H9 (cell line): ENCODE data around the gene PTPRC. TPM values are rescaled to one million over a fixed set of nuclear protein-coding genes. Genes with fewer than 3 reads are reported as not detected.

Experiments used
- DNase-seq: peaks from one replicate; pipeline ENCODE4 v3.0.0-alpha.2; 2017
- H2AFZ ChIP-seq: one replicate; pipeline ENCODE4 v1.6.1; 2013; ENCODE audit warnings: mild to moderate bottlenecking, low read length, control low read depth, moderate library complexity
- H2AK5ac ChIP-seq: 2 replicates; pipeline ENCODE4 v1.6.1; 2013; ENCODE audit warnings: low read length, control low read depth, mixed read lengths; ENCODE audit not compliant: insufficient read length
- H2BK120ac ChIP-seq: one replicate; pipeline ENCODE4 v1.6.1; 2013; ENCODE audit warnings: low read depth, mild to moderate bottlenecking, low read length, control low read depth, inconsistent platforms; ENCODE audit not compliant: poor library complexity, severe bottlenecking
- H2BK12ac ChIP-seq: 2 replicates; pipeline ENCODE4 v1.6.1; 2013; ENCODE audit warnings: low read length, control low read depth, mixed read lengths, low read depth; ENCODE audit not compliant: insufficient read length
- H2BK15ac ChIP-seq: 2 replicates; pipeline ENCODE4 v1.6.1; 2013; ENCODE audit warnings: low read depth, low read length, control low read depth
- H2BK20ac ChIP-seq: one replicate; pipeline ENCODE4 v1.6.1; 2013; ENCODE audit warnings: low read depth, mild to moderate bottlenecking, low read length, control low read depth, inconsistent platforms; ENCODE audit not compliant: poor library complexity, severe bottlenecking
- H2BK5ac ChIP-seq: 2 replicates; pipeline ENCODE4 v1.6.1; 2013; ENCODE audit warnings: low read length, control low read depth, mixed read lengths; ENCODE audit not compliant: insufficient read length
- H3K14ac ChIP-seq: 2 replicates; pipeline ENCODE4 v1.6.1; 2013; ENCODE audit warnings: low read length, control low read depth; ENCODE audit not compliant: insufficient read depth
- H3K18ac ChIP-seq: 2 replicates; pipeline ENCODE4 v1.6.1; 2013; ENCODE audit warnings: low read depth, mild to moderate bottlenecking, mixed read lengths, low read length, control low read depth; ENCODE audit not compliant: insufficient read length
- H3K23ac ChIP-seq: 2 replicates; pipeline ENCODE4 v1.6.1; 2013; ENCODE audit warnings: low read length, control low read depth, mixed read lengths, low read depth; ENCODE audit not compliant: insufficient read length
- H3K23me2 ChIP-seq: 2 replicates; pipeline ENCODE4 v1.6.1; 2013; ENCODE audit warnings: low read depth, mild to moderate bottlenecking, mixed read lengths, low read length, control low read depth; ENCODE audit not compliant: insufficient read length, poor library complexity, severe bottlenecking
- H3K27ac ChIP-seq: 2 replicates; pipeline ENCODE4 v1.5.1; 2013; ENCODE audit warnings: low read length, control low read depth, mixed read lengths, low read depth; ENCODE audit not compliant: insufficient read length
- H3K27me3 ChIP-seq: 2 replicates; pipeline ENCODE4 v1.6.1; 2013; ENCODE audit warnings: low read length, control low read depth, inconsistent platforms; ENCODE audit not compliant: insufficient read depth
- H3K4ac ChIP-seq: 2 replicates; pipeline ENCODE4 v1.6.1; 2013; ENCODE audit warnings: low read depth, mild to moderate bottlenecking, control low read depth, inconsistent platforms, low read length, moderate library complexity
- H3K4me1 ChIP-seq: 2 replicates; pipeline ENCODE4 v1.6.1; 2013; ENCODE audit warnings: low read length, control low read depth, inconsistent platforms; ENCODE audit not compliant: insufficient read depth
- H3K4me2 ChIP-seq: 2 replicates; pipeline ENCODE4 v1.6.1; 2013; ENCODE audit warnings: low read length, control low read depth, mixed read lengths; ENCODE audit not compliant: insufficient read length, insufficient read depth
- H3K56ac ChIP-seq: 2 replicates; pipeline ENCODE4 v1.6.1; 2013; ENCODE audit warnings: low read depth, mild to moderate bottlenecking, mixed read lengths, low read length, control low read depth; ENCODE audit not compliant: insufficient read length
- H3K79me1 ChIP-seq: 2 replicates; pipeline ENCODE4 v1.6.1; 2013; ENCODE audit warnings: low read depth, mild to moderate bottlenecking, moderate library complexity, low read length, control low read depth, inconsistent platforms; ENCODE audit not compliant: insufficient read depth, poor library complexity, severe bottlenecking
- H3K79me2 ChIP-seq: 2 replicates; pipeline ENCODE4 v1.6.1; 2013; ENCODE audit warnings: low read length, control low read depth, inconsistent platforms; ENCODE audit not compliant: insufficient read depth
- H3K9ac ChIP-seq: 2 replicates; pipeline ENCODE4 v1.6.1; 2013; ENCODE audit warnings: low read length, control low read depth, mixed read lengths; ENCODE audit not compliant: insufficient read length; ENCODE audit errors: extremely low read depth
- H3K9me3 ChIP-seq: one replicate; pipeline ENCODE4 v1.6.1; 2013; ENCODE audit warnings: low read depth, low read length, inconsistent platforms; ENCODE audit not compliant: control insufficient read depth
- H3T11ph ChIP-seq: one replicate; pipeline ENCODE4 v1.6.1; 2013; ENCODE audit warnings: mild to moderate bottlenecking, low read length, control low read depth, inconsistent platforms
- H4K20me1 ChIP-seq: one replicate; pipeline ENCODE4 v1.6.1; 2013; ENCODE audit not compliant: control insufficient read depth, insufficient read length, insufficient read depth
- H4K5ac ChIP-seq: 2 replicates; pipeline ENCODE4 v1.6.1; 2013; ENCODE audit warnings: low read depth, mild to moderate bottlenecking, mixed read lengths, low read length, control low read depth; ENCODE audit not compliant: insufficient read length
- H4K8ac ChIP-seq: replicated peaks from 2 replicates; pipeline ENCODE4 v1.6.1; 2013; ENCODE audit warnings: low read length, control low read depth, mixed read lengths, low read depth; ENCODE audit not compliant: insufficient read length
- H4K91ac ChIP-seq: 2 replicates; pipeline ENCODE4 v1.6.1; 2013; ENCODE audit warnings: low read depth, mild to moderate bottlenecking, moderate library complexity, mixed read lengths, low read length, control low read depth; ENCODE audit not compliant: insufficient read length
- H3K27ac Mint-ChIP-seq, 3 experiments: 2 replicates in 2 of 3; 3 replicates in 1 of 3; pipeline ENCODE4 v1.8.0; 2020 to 2021; ENCODE audit warnings: mixed read lengths in 3 of 3, mild to moderate bottlenecking in 1 of 3, moderate library complexity in 1 of 3
- H3K27me3 Mint-ChIP-seq: 2 replicates; pipeline ENCODE4 v1.8.0; 2021; ENCODE audit warnings: low read depth, mild to moderate bottlenecking, moderate library complexity, mixed read lengths
- H3K36me3 Mint-ChIP-seq, 3 experiments: 2 replicates in 2 of 3; 3 replicates in 1 of 3; pipeline ENCODE4 v1.8.0; 2020 to 2021; ENCODE audit warnings: low read depth in 3 of 3, mixed read lengths in 3 of 3; ENCODE audit not compliant: insufficient read depth in 1 of 3
- H3K4me1 Mint-ChIP-seq, 2 experiments: 2 replicates each; pipeline ENCODE4 v1.8.0; 2020; ENCODE audit warnings: mixed read lengths in 2 of 2
- H3K4me3 Mint-ChIP-seq, 2 experiments: 2 replicates in 1 of 2; 3 replicates in 1 of 2; pipeline ENCODE4 v1.8.0; 2020 to 2021; ENCODE audit warnings: mild to moderate bottlenecking in 2 of 2, mixed read lengths in 2 of 2, moderate library complexity in 1 of 2
- H3K9me3 Mint-ChIP-seq, 2 experiments: 2 replicates in 1 of 2; 3 replicates in 1 of 2; pipeline ENCODE4 v1.8.0; 2020; ENCODE audit warnings: mild to moderate bottlenecking in 2 of 2, mixed read lengths in 2 of 2, moderate library complexity in 1 of 2
- CTCF ChIP-seq: fragments of 200-600 bp; sonication (generic); conservative IDR thresholded peaks from 3 replicates; pipeline ENCODE4 v1.8.0; 2021; ENCODE audit warnings: antibody characterized with exemption, mild to moderate bottlenecking
- WGBS: extraction: QIAGEN DNeasy Blood & Tissue Kit; methylation state at CpG from one replicate; pipeline ENCODE4 v1.1.7; 2013; ENCODE audit warnings: missing lambda C conversion rate, low lambda C conversion rate, mixed read lengths; ENCODE audit not compliant: insufficient read length; ENCODE audit errors: extremely low coverage; 5-methylcytosine and 5-hydroxymethylcytosine counted together
- total RNA-seq: library from RNA; stranded (reverse); gene quantifications from 2 replicates; pipeline ENCODE4 v1.2.1, GENCODE V29; 2021

The PTPRC gene
- total RNA-seq, 1 experiment from 2014 or later: not detected

GRCh38 chr1:198774421-198774820, 135.6 kb downstream of the PTPRC start:
- Mint-ChIP-seq H3K4me1 (peaks cover 14 to 16% of the 10 kb centered on the region in 2 experiments), H3K27ac (peak overlapping the region in 1 of 3 experiments; percentile 29; a peak in 2 of 7 replicates), H3K9me3 (no peaks in the 10 kb centered on the region), H3K27me3 (no peaks in the 10 kb centered on the region), H3K36me3 (no peaks in the 10 kb centered on the region), H3K4me3 (no peak overlapping the region)
- no peak overlapping the region for H2BK5ac ChIP-seq
- H4K91ac ChIP-seq: no peak overlapping the region
- no peak overlapping the region for H4K5ac ChIP-seq
- H3K4me1 ChIP-seq: no peaks in the 10 kb centered on the region
- H2AK5ac ChIP-seq: no peak overlapping the region
- no peak overlapping the region for H3K27ac ChIP-seq
- H2BK120ac ChIP-seq: no peak overlapping the region
- H2BK15ac ChIP-seq: no peak overlapping the region
- no peak for DNase-seq
- H3K14ac ChIP-seq: no peak overlapping the region
- WGBS: no CpG with 5 or more reads among the region's 2 CpGs
- H3K27me3 ChIP-seq: no peaks in the 10 kb centered on the region
- no peak for TF ChIP-seq CTCF
- H3T11ph ChIP-seq: no peak overlapping the region
- H2AFZ ChIP-seq: no peak overlapping the region
- no peak overlapping the region for H3K23ac ChIP-seq
- H3K9me3 ChIP-seq: no peaks in the 10 kb centered on the region
- H3K79me2 ChIP-seq: no peaks in the 10 kb centered on the region
- no peaks in the 10 kb centered on the region for H4K20me1 ChIP-seq
- H3K4me2 ChIP-seq: no peak overlapping the region
- no peak overlapping the region for H3K56ac ChIP-seq
- no peak overlapping the region for H4K8ac ChIP-seq
- no peak overlapping the region for H2BK12ac ChIP-seq
- H3K4ac ChIP-seq: no peak overlapping the region
- no peak overlapping the region for H3K18ac ChIP-seq
- no peak overlapping the region for H2BK20ac ChIP-seq
- no peak overlapping the region for H3K9ac ChIP-seq
- no peaks in the 10 kb centered on the region for H3K79me1 ChIP-seq
- no peaks in the 10 kb centered on the region for H3K23me2 ChIP-seq
